H9 (cell line): ENCODE measurements around the gene STK17B. TPM values are rescaled to one million over a fixed set of nuclear protein-coding genes. Genes with fewer than 3 reads are reported as not detected.

ENCODE experiments used
- DNase-seq: peaks from one replicate; pipeline ENCODE4 v3.0.0-alpha.2; 2017
- H2AFZ ChIP-seq: one replicate; pipeline ENCODE4 v1.6.1; 2013; ENCODE audit warnings: mild to moderate bottlenecking, low read length, control low read depth, moderate library complexity
- H2AK5ac ChIP-seq: 2 replicates; pipeline ENCODE4 v1.6.1; 2013; ENCODE audit warnings: low read length, control low read depth, mixed read lengths; ENCODE audit not compliant: insufficient read length
- H2BK120ac ChIP-seq: one replicate; pipeline ENCODE4 v1.6.1; 2013; ENCODE audit warnings: low read depth, mild to moderate bottlenecking, low read length, control low read depth, inconsistent platforms; ENCODE audit not compliant: poor library complexity, severe bottlenecking
- H2BK12ac ChIP-seq: 2 replicates; pipeline ENCODE4 v1.6.1; 2013; ENCODE audit warnings: low read length, control low read depth, mixed read lengths, low read depth; ENCODE audit not compliant: insufficient read length
- H2BK15ac ChIP-seq: 2 replicates; pipeline ENCODE4 v1.6.1; 2013; ENCODE audit warnings: low read depth, low read length, control low read depth
- H2BK20ac ChIP-seq: one replicate; pipeline ENCODE4 v1.6.1; 2013; ENCODE audit warnings: low read depth, mild to moderate bottlenecking, low read length, control low read depth, inconsistent platforms; ENCODE audit not compliant: poor library complexity, severe bottlenecking
- H2BK5ac ChIP-seq: 2 replicates; pipeline ENCODE4 v1.6.1; 2013; ENCODE audit warnings: low read length, control low read depth, mixed read lengths; ENCODE audit not compliant: insufficient read length
- H3K14ac ChIP-seq: 2 replicates; pipeline ENCODE4 v1.6.1; 2013; ENCODE audit warnings: low read length, control low read depth; ENCODE audit not compliant: insufficient read depth
- H3K18ac ChIP-seq: 2 replicates; pipeline ENCODE4 v1.6.1; 2013; ENCODE audit warnings: low read depth, mild to moderate bottlenecking, mixed read lengths, low read length, control low read depth; ENCODE audit not compliant: insufficient read length
- H3K23ac ChIP-seq: 2 replicates; pipeline ENCODE4 v1.6.1; 2013; ENCODE audit warnings: low read length, control low read depth, mixed read lengths, low read depth; ENCODE audit not compliant: insufficient read length
- H3K23me2 ChIP-seq: 2 replicates; pipeline ENCODE4 v1.6.1; 2013; ENCODE audit warnings: low read depth, mild to moderate bottlenecking, mixed read lengths, low read length, control low read depth; ENCODE audit not compliant: insufficient read length, poor library complexity, severe bottlenecking
- H3K27ac ChIP-seq: 2 replicates; pipeline ENCODE4 v1.5.1; 2013; ENCODE audit warnings: low read length, control low read depth, mixed read lengths, low read depth; ENCODE audit not compliant: insufficient read length
- H3K27me3 ChIP-seq: 2 replicates; pipeline ENCODE4 v1.6.1; 2013; ENCODE audit warnings: low read length, control low read depth, inconsistent platforms; ENCODE audit not compliant: insufficient read depth
- H3K4ac ChIP-seq: 2 replicates; pipeline ENCODE4 v1.6.1; 2013; ENCODE audit warnings: low read depth, mild to moderate bottlenecking, control low read depth, inconsistent platforms, low read length, moderate library complexity
- H3K4me1 ChIP-seq: 2 replicates; pipeline ENCODE4 v1.6.1; 2013; ENCODE audit warnings: low read length, control low read depth, inconsistent platforms; ENCODE audit not compliant: insufficient read depth
- H3K4me2 ChIP-seq: 2 replicates; pipeline ENCODE4 v1.6.1; 2013; ENCODE audit warnings: low read length, control low read depth, mixed read lengths; ENCODE audit not compliant: insufficient read length, insufficient read depth
- H3K56ac ChIP-seq: 2 replicates; pipeline ENCODE4 v1.6.1; 2013; ENCODE audit warnings: low read depth, mild to moderate bottlenecking, mixed read lengths, low read length, control low read depth; ENCODE audit not compliant: insufficient read length
- H3K79me1 ChIP-seq: 2 replicates; pipeline ENCODE4 v1.6.1; 2013; ENCODE audit warnings: low read depth, mild to moderate bottlenecking, moderate library complexity, low read length, control low read depth, inconsistent platforms; ENCODE audit not compliant: insufficient read depth, poor library complexity, severe bottlenecking
- H3K79me2 ChIP-seq: 2 replicates; pipeline ENCODE4 v1.6.1; 2013; ENCODE audit warnings: low read length, control low read depth, inconsistent platforms; ENCODE audit not compliant: insufficient read depth
- H3K9ac ChIP-seq: 2 replicates; pipeline ENCODE4 v1.6.1; 2013; ENCODE audit warnings: low read length, control low read depth, mixed read lengths; ENCODE audit not compliant: insufficient read length; ENCODE audit errors: extremely low read depth
- H3K9me3 ChIP-seq: one replicate; pipeline ENCODE4 v1.6.1; 2013; ENCODE audit warnings: low read depth, low read length, inconsistent platforms; ENCODE audit not compliant: control insufficient read depth
- H3T11ph ChIP-seq: one replicate; pipeline ENCODE4 v1.6.1; 2013; ENCODE audit warnings: mild to moderate bottlenecking, low read length, control low read depth, inconsistent platforms
- H4K20me1 ChIP-seq: one replicate; pipeline ENCODE4 v1.6.1; 2013; ENCODE audit not compliant: control insufficient read depth, insufficient read length, insufficient read depth
- H4K5ac ChIP-seq: 2 replicates; pipeline ENCODE4 v1.6.1; 2013; ENCODE audit warnings: low read depth, mild to moderate bottlenecking, mixed read lengths, low read length, control low read depth; ENCODE audit not compliant: insufficient read length
- H4K8ac ChIP-seq: replicated peaks from 2 replicates; pipeline ENCODE4 v1.6.1; 2013; ENCODE audit warnings: low read length, control low read depth, mixed read lengths, low read depth; ENCODE audit not compliant: insufficient read length
- H4K91ac ChIP-seq: 2 replicates; pipeline ENCODE4 v1.6.1; 2013; ENCODE audit warnings: low read depth, mild to moderate bottlenecking, moderate library complexity, mixed read lengths, low read length, control low read depth; ENCODE audit not compliant: insufficient read length
- H3K27ac Mint-ChIP-seq, 3 experiments: 2 replicates in 2 of 3; 3 replicates in 1 of 3; pipeline ENCODE4 v1.8.0; 2020 to 2021; ENCODE audit warnings: mixed read lengths in 3 of 3, mild to moderate bottlenecking in 1 of 3, moderate library complexity in 1 of 3
- H3K27me3 Mint-ChIP-seq: 2 replicates; pipeline ENCODE4 v1.8.0; 2021; ENCODE audit warnings: low read depth, mild to moderate bottlenecking, moderate library complexity, mixed read lengths
- H3K36me3 Mint-ChIP-seq, 3 experiments: 2 replicates in 2 of 3; 3 replicates in 1 of 3; pipeline ENCODE4 v1.8.0; 2020 to 2021; ENCODE audit warnings: low read depth in 3 of 3, mixed read lengths in 3 of 3; ENCODE audit not compliant: insufficient read depth in 1 of 3
- H3K4me1 Mint-ChIP-seq, 2 experiments: 2 replicates each; pipeline ENCODE4 v1.8.0; 2020; ENCODE audit warnings: mixed read lengths in 2 of 2
- H3K4me3 Mint-ChIP-seq, 2 experiments: 2 replicates in 1 of 2; 3 replicates in 1 of 2; pipeline ENCODE4 v1.8.0; 2020 to 2021; ENCODE audit warnings: mild to moderate bottlenecking in 2 of 2, mixed read lengths in 2 of 2, moderate library complexity in 1 of 2
- H3K9me3 Mint-ChIP-seq, 2 experiments: 2 replicates in 1 of 2; 3 replicates in 1 of 2; pipeline ENCODE4 v1.8.0; 2020; ENCODE audit warnings: mild to moderate bottlenecking in 2 of 2, mixed read lengths in 2 of 2, moderate library complexity in 1 of 2
- WGBS: extraction: QIAGEN DNeasy Blood & Tissue Kit; methylation state at CpG from one replicate; pipeline ENCODE4 v1.1.7; 2013; ENCODE audit warnings: missing lambda C conversion rate, low lambda C conversion rate, mixed read lengths; ENCODE audit not compliant: insufficient read length; ENCODE audit errors: extremely low coverage; 5-methylcytosine and 5-hydroxymethylcytosine counted together
- total RNA-seq: library from RNA; stranded (reverse); gene quantifications from 2 replicates; pipeline ENCODE4 v1.2.1, GENCODE V29; 2021
- TF ChIP-seq, protein P1 (sequence below): fragments of 200-600 bp; sonication (generic); conservative IDR thresholded peaks from 3 replicates; pipeline ENCODE4 v1.8.0; 2021; ENCODE audit warnings: antibody characterized with exemption, mild to moderate bottlenecking

STK17B gene
- total RNA-seq, 1 experiment from 2014 or later = 6.1 TPM

DNA sequence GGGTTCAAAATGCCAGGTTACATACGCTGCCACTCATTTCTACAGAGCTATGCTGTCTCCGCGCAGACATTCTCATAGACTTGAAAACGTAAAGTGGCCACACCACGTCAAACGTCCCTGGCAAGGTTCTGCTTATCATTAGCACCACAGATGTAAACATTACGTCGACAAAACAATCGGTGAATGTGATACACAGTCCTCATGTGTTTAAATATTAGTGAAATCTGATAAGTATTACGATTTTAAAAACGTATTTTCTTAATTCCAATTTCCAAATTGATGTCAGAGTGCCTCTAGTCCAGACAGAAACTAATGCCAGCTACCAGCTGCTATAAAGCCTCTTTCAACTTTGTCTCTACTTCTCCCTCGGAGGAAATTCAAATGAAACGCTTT, 1.2 kb downstream of the STK17B start:
- Histone ChIP-seq H3K23ac (no peak overlapping the region), H3K4me2 (peak overlapping the region; percentile 99), H3K9me3 (no peaks in the 10 kb centered on the region), H2BK12ac (no peak overlapping the region), H3K79me1 (no peaks in the 10 kb centered on the region), H3K4ac (no peak overlapping the region), H4K91ac (no peak overlapping the region), H2AK5ac (no peak overlapping the region), H3K18ac (no peak overlapping the region), H3K23me2 (peaks cover 11% of the 10 kb centered on the region), H3T11ph (no peak overlapping the region), H3K4me1 (peaks cover 5% of the 10 kb centered on the region; the same call in 1 of the 2 replicates), H2BK15ac (no peak overlapping the region), H3K79me2 (peaks cover 1% of the 10 kb centered on the region; the same call in 1 of the 2 replicates), H3K56ac (no peak overlapping the region), H4K5ac (no peak overlapping the region), H2BK120ac (no peak overlapping the region), H4K8ac (no peak overlapping the region), H3K27me3 (no peaks in the 10 kb centered on the region), H3K9ac (peak overlapping the region; percentile 82), H3K27ac (no peak overlapping the region), H2AFZ (no peak overlapping the region), H4K20me1 (no peaks in the 10 kb centered on the region), H2BK5ac (no peak overlapping the region), H2BK20ac (no peak overlapping the region), H3K14ac (no peak overlapping the region)
- TF ChIP-seq, protein P1, sequence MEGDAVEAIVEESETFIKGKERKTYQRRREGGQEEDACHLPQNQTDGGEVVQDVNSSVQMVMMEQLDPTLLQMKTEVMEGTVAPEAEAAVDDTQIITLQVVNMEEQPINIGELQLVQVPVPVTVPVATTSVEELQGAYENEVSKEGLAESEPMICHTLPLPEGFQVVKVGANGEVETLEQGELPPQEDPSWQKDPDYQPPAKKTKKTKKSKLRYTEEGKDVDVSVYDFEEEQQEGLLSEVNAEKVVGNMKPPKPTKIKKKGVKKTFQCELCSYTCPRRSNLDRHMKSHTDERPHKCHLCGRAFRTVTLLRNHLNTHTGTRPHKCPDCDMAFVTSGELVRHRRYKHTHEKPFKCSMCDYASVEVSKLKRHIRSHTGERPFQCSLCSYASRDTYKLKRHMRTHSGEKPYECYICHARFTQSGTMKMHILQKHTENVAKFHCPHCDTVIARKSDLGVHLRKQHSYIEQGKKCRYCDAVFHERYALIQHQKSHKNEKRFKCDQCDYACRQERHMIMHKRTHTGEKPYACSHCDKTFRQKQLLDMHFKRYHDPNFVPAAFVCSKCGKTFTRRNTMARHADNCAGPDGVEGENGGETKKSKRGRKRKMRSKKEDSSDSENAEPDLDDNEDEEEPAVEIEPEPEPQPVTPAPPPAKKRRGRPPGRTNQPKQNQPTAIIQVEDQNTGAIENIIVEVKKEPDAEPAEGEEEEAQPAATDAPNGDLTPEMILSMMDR = no peak
- no peaks in the 10 kb centered on the region for H3K9me3 Mint-ChIP-seq
- no peak for DNase-seq
- no peaks in the 10 kb centered on the region for H3K36me3 Mint-ChIP-seq
- no peak overlapping the region; a peak in 1 of 7 replicates for H3K27ac Mint-ChIP-seq
- H3K27me3 Mint-ChIP-seq = peaks cover 23% of the 10 kb centered on the region
- H3K4me3 Mint-ChIP-seq = peak overlapping the region; percentile 73 to 93
- WGBS = no CpG with 5 or more reads among the region's 13 CpGs
- peaks cover 42 to 53% of the 10 kb centered on the region in 2 experiments for H3K4me1 Mint-ChIP-seq
